CD4-positive, alpha-beta T cell (primary cell): Measurements from ENCODE around the gene STUB1. TPM values are rescaled to one million over a fixed set of nuclear protein-coding genes. Genes with fewer than 3 reads are reported as not detected.

Experiments
- ATAC-seq: fragments of 200-7000 bp; cut with Tn5 transposase; one replicate; pipeline ENCODE4 v1.10.0; 2022; ENCODE audit warnings: mild to moderate bottlenecking; ENCODE audit not compliant: poor library complexity
- CTCF ChIA-PET: fragments of 350-600 bp; sonication (Branson Sonifier 250); formaldehyde crosslinking; loops from one replicate; lab custom pipeline; 2021; ENCODE audit warnings: antibody characterized with exemption, inconsistent platforms; lab: Charles Lee
- POLR2A ChIA-PET: fragments of 350-600 bp; sonication (Branson Sonifier 250); formaldehyde crosslinking; loops from one replicate; lab custom pipeline; 2021; ENCODE audit warnings: antibody characterized with exemption, inconsistent platforms; lab: Charles Lee
- DNase-seq, 14 experiments: peaks; one replicate each; pipeline ENCODE4 v3.0.0-alpha.2; 2013 to 2020; ENCODE audit warnings: mixed read lengths in 2 of 14
- H3K27ac ChIP-seq, 2 donors: one replicate each; pipeline versions ENCODE4 v1.5.1 to v1.7.0; 2013; ENCODE audit warnings: low read length in 2 of 2, low read depth in 1 of 2, mild to moderate bottlenecking in 1 of 2
- H3K27me3 ChIP-seq, 2 experiments: 1 replicate in 1 of 2; 2 replicates in 1 of 2; pipeline versions ENCODE4 v1.6.1 to v1.7.0; 2013; ENCODE audit warnings: low read length in 2 of 2, control low read depth in 1 of 2, mild to moderate bottlenecking in 1 of 2, moderate library complexity in 1 of 2; ENCODE audit not compliant: insufficient read depth in 2 of 2, control insufficient read depth in 1 of 2
- H3K36me3 ChIP-seq: one replicate; pipeline ENCODE4 v1.6.1; 2013; ENCODE audit warnings: low read length, control low read depth; ENCODE audit not compliant: insufficient read depth
- H3K4me1 ChIP-seq: one replicate; pipeline ENCODE4 v1.6.1; 2013; ENCODE audit warnings: low read length, control low read depth; ENCODE audit not compliant: insufficient read depth
- H3K4me3 ChIP-seq: one replicate; pipeline ENCODE4 v1.5.1; 2013; ENCODE audit warnings: mild to moderate bottlenecking, low read length, moderate library complexity
- H3K9me3 ChIP-seq, 2 experiments: 1 replicate in 1 of 2; 2 replicates in 1 of 2; pipeline versions ENCODE4 v1.6.1 to v1.7.0; 2013; ENCODE audit warnings: low read length in 2 of 2, mild to moderate bottlenecking in 2 of 2, control low read depth in 1 of 2, moderate library complexity in 1 of 2; ENCODE audit not compliant: control insufficient read depth in 1 of 2, insufficient read depth in 1 of 2
- H3K27ac Mint-ChIP-seq: one replicate; pipeline ENCODE4 v1.8.0; 2020; ENCODE audit warnings: mixed read lengths
- H3K27me3 Mint-ChIP-seq: one replicate; pipeline ENCODE4 v1.8.0; 2021; ENCODE audit warnings: mixed read lengths
- H3K36me3 Mint-ChIP-seq: one replicate; pipeline ENCODE4 v1.8.0; 2021; ENCODE audit warnings: low read depth, mixed read lengths
- H3K4me1 Mint-ChIP-seq: one replicate; pipeline ENCODE4 v1.8.0; 2021; ENCODE audit warnings: low read depth, mixed read lengths
- H3K4me3 Mint-ChIP-seq: one replicate; pipeline ENCODE4 v1.8.0; 2020; ENCODE audit warnings: mild to moderate bottlenecking, mixed read lengths
- H3K9me3 Mint-ChIP-seq: one replicate; pipeline ENCODE4 v1.8.0; 2020; ENCODE audit warnings: mixed read lengths
- CTCF ChIP-seq: fragments of 200-600 bp; IDR thresholded peaks from one replicate; pipeline ENCODE4 v1.8.0; 2022; ENCODE audit warnings: antibody characterized with exemption, mild to moderate bottlenecking
- intact Hi-C, 2 experiments: fragments of 100-400 bp; cut with DNase I in 1 of 2; cut with micrococcal nuclease in 1 of 2; formaldehyde crosslinking; loops; one replicate each; pipeline versions ENCODE4 v1.15.1 to v1.9.0; 2023 to 2025; cut with DNase I, micrococcal nuclease
- total RNA-seq, 174 experiments: library from RNA in 2 of 174; stranded (reverse) in 2 of 174; gene quantifications; one replicate each; pipeline ENCODE4 v1.2.3 and lab custom pipeline; 2021 to 2026

STUB1 gene
- total RNA-seq, 2 experiments from 2014 or later, result 46.9 to 53.9 TPM

DNA sequence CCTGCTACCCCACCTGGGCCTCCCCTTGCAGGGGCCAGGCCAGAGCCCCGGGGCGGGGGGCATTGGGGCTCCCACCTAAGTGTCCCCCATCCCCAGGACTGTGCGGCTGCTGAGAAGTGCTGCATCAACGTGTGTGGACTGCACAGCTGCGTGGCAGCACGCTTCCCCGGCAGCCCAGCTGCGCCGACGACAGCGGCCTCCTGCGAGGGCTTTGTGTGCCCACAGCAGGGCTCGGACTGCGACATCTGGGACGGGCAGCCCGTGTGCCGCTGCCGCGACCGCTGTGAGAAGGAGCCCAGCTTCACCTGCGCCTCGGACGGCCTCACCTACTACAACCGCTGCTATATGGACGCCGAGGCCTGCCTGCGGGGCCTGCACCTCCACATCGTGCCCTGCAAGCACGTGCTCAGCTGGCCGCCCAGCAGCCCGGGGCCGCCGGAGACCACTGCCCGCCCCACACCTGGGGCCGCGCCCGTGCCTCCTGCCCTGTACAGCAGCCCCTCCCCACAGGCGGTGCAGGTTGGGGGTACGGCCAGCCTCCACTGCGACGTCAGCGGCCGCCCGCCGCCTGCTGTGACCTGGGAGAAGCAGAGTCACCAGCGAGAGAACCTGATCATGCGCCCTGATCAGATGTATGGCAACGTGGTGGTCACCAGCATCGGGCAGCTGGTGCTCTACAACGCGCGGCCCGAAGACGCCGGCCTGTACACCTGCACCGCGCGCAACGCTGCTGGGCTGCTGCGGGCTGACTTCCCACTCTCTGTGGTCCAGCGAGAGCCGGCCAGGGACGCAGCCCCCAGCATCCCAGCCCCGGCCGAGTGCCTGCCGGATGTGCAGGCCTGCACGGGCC lies 47.5 kb upstream of the STUB1 start:
- no peaks in the 10 kb centered on the region for H3K9me3 Mint-ChIP-seq
- H3K4me1 Mint-ChIP-seq, result peaks cover 8% of the 10 kb centered on the region
- H3K27ac ChIP-seq, result no peak overlapping the region
- ChIA-PET POLR2A (no interaction called here), CTCF (no interaction called here)
- no peaks in the 10 kb centered on the region for H3K27me3 ChIP-seq
- peaks cover 6% of the 10 kb centered on the region for H3K27me3 Mint-ChIP-seq
- H3K36me3 Mint-ChIP-seq, result peaks cover 9% of the 10 kb centered on the region
- intact Hi-C loops, result no loop called here
- no peak overlapping the region for H3K4me3 ChIP-seq
- TF ChIP-seq CTCF, result no peak
- H3K4me3 Mint-ChIP-seq, result no peak overlapping the region
- H3K4me1 ChIP-seq, result peaks cover 34% of the 10 kb centered on the region
- no peak for ATAC-seq
- peaks cover 0 to 6% of the 10 kb centered on the region in 2 experiments for H3K9me3 ChIP-seq
- no peak overlapping the region for H3K27ac Mint-ChIP-seq
- DNase-seq, result peak in 1 of 14 experiments; percentile 42
- no peaks in the 10 kb centered on the region for H3K36me3 ChIP-seq

DNA sequence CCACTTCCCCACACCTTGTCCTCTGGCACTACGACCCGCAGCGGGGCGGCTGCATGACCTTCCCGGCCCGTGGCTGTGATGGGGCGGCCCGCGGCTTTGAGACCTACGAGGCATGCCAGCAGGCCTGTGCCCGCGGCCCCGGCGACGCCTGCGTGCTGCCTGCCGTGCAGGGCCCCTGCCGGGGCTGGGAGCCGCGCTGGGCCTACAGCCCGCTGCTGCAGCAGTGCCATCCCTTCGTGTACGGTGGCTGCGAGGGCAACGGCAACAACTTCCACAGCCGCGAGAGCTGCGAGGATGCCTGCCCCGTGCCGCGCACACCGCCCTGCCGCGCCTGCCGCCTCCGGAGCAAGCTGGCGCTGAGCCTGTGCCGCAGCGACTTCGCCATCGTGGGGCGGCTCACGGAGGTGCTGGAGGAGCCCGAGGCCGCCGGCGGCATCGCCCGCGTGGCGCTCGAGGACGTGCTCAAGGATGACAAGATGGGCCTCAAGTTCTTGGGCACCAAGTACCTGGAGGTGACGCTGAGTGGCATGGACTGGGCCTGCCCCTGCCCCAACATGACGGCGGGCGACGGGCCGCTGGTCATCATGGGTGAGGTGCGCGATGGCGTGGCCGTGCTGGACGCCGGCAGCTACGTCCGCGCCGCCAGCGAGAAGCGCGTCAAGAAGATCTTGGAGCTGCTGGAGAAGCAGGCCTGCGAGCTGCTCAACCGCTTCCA lies 46.7 kb upstream of the STUB1 start:
- no peaks in the 10 kb centered on the region for H3K36me3 ChIP-seq
- intact Hi-C loops, result no loop called here
- peaks cover 36% of the 10 kb centered on the region for H3K4me1 ChIP-seq
- Mint-ChIP-seq H3K9me3 (no peaks in the 10 kb centered on the region), H3K27ac (no peak overlapping the region), H3K4me1 (peaks cover 8% of the 10 kb centered on the region), H3K4me3 (peak overlapping the region; percentile 79), H3K27me3 (peaks cover 6% of the 10 kb centered on the region), H3K36me3 (peaks cover 9% of the 10 kb centered on the region)
- no peak overlapping the region for H3K4me3 ChIP-seq
- DNase-seq (no peak), ATAC-seq (no peak)
- no peak overlapping the region for H3K27ac ChIP-seq
- no peaks in the 10 kb centered on the region for H3K27me3 ChIP-seq
- no peak for TF ChIP-seq CTCF
- H3K9me3 ChIP-seq, result peaks cover 0 to 10% of the 10 kb centered on the region in 2 experiments
- POLR2A ChIA-PET, result no interaction called here
- CTCF ChIA-PET, result no interaction called here

- no peak for TF ChIP-seq CTCF
- ATAC-seq (no peak), DNase-seq (no peak)
- peak overlapping the region; percentile 65 for H3K27ac Mint-ChIP-seq
- H3K27me3 Mint-ChIP-seq, result peaks cover 6% of the 10 kb centered on the region
- peaks cover 36% of the 10 kb centered on the region for H3K4me1 ChIP-seq
- no peak overlapping the region for H3K4me3 ChIP-seq
- no peaks in the 10 kb centered on the region for H3K36me3 ChIP-seq
- H3K27ac ChIP-seq, result no peak overlapping the region
- H3K4me1 Mint-ChIP-seq, result peaks cover 8% of the 10 kb centered on the region
- intact Hi-C loops, result no loop called here
- ChIA-PET CTCF (no interaction called here), POLR2A (no interaction called here)
- peaks cover 9% of the 10 kb centered on the region for H3K36me3 Mint-ChIP-seq
- H3K9me3 ChIP-seq, result peaks cover 0 to 10% of the 10 kb centered on the region in 2 experiments
- H3K27me3 ChIP-seq, result no peaks in the 10 kb centered on the region
- H3K4me3 Mint-ChIP-seq, result peak overlapping the region; percentile 79
- no peaks in the 10 kb centered on the region for H3K9me3 Mint-ChIP-seq
Measured at GRCh38 chr16:634051-634670, 46.0 kb upstream of the STUB1 start.
